Measurements from ENCODE around the gene SLC6A4.

SLC6A4 gene

DNA sequence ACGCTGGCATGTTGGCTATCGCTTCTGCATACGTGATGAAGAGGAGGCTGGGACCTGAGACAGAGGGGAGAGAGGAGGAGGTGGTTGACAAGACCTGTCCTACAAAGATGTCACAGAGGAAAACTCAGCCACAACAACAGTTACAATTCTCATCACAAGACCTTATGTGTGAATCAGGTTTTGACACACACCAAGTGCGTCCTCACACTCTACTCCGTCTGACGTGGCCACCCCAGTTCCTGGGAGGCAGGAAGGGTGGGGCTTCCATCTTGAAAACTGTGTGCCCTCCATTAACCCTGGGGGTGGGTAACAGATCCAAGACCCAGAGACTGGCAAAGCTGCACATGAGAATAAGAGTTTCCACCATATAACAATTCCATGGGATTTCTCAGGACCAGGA, 24.1 kb downstream of the SLC6A4 start:
- DNase-seq (ENCODE audit: extremely low read depth, insufficient read length): no peak
- Histone ChIP-seq H3K4me3 (replicated peaks; ENCODE audit: low read depth, low read length) (no peak overlapping the region), H3K36me3 (ENCODE audit: control insufficient read depth, insufficient read depth, low read length) (no peaks in the 10 kb centered on the region), H3K27me3 (replicated peaks; ENCODE audit: control insufficient read depth, insufficient read depth, low read length) (no peaks in the 10 kb centered on the region)
- TF ChIP-seq, protein P1, sequence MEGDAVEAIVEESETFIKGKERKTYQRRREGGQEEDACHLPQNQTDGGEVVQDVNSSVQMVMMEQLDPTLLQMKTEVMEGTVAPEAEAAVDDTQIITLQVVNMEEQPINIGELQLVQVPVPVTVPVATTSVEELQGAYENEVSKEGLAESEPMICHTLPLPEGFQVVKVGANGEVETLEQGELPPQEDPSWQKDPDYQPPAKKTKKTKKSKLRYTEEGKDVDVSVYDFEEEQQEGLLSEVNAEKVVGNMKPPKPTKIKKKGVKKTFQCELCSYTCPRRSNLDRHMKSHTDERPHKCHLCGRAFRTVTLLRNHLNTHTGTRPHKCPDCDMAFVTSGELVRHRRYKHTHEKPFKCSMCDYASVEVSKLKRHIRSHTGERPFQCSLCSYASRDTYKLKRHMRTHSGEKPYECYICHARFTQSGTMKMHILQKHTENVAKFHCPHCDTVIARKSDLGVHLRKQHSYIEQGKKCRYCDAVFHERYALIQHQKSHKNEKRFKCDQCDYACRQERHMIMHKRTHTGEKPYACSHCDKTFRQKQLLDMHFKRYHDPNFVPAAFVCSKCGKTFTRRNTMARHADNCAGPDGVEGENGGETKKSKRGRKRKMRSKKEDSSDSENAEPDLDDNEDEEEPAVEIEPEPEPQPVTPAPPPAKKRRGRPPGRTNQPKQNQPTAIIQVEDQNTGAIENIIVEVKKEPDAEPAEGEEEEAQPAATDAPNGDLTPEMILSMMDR (IDR thresholded peaks at IDR 0.05; ENCODE audit: insufficient read depth, low read length, poor library complexity, severe bottlenecking): no peak

DNA sequence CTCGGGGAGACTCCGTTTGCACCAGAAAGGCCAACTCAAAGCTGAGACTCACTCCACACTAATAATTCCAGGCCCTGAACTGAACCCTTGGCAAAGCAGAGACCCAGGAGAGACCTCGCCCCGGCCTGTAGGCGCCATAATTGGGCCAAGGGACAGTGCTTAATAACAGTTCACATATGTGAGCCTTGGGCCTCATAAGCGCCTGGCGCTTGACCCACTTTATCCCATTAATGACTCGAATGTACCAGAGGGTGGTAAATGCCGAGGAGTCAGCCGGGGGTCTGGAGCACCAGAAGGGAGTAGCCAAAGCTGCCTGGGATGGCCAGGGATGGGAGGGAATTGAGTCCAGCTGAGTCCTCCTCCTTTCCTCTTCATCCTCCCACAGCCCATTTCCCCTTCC, 24.6 kb downstream of the SLC6A4 start:
- DNase-seq (ENCODE audit: extremely low read depth, insufficient read length): no peak
- TF ChIP-seq, protein P1 (IDR thresholded peaks at IDR 0.05; ENCODE audit: insufficient read depth, low read length, poor library complexity, severe bottlenecking): no peak
- no peaks in the 10 kb centered on the region for H3K36me3 ChIP-seq (ENCODE audit: control insufficient read depth, insufficient read depth, low read length)

DNA sequence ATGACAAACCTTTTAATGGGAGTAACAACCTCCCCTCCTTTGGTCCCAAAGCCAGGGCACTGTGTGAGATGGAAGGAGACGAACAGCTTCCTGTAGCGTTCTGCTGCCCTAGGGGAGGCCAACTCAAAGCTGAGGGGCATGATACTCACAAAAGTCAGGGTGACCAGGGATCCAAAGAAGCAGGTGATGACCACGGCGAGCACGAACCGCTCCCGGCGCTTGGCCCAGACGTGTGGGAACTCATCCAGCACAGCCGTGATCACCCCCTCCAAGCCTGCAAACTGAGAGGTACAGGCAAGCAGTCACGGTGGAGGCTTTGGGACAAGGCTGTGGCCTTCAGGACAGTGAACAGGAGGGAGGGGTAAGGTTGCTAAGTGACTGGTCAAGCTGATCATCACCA, 25.1 kb downstream of the SLC6A4 start:
- TF ChIP-seq, protein P1 (IDR thresholded peaks at IDR 0.05; ENCODE audit: insufficient read depth, low read length, poor library complexity, severe bottlenecking): no peak
- no peak for DNase-seq (ENCODE audit: extremely low read depth, insufficient read length)
- H3K27me3 ChIP-seq (replicated peaks; ENCODE audit: control insufficient read depth, insufficient read depth, low read length): no peaks in the 10 kb centered on the region
- no peak overlapping the region for H3K4me3 ChIP-seq (replicated peaks; ENCODE audit: low read depth, low read length)
- H3K36me3 ChIP-seq (ENCODE audit: control insufficient read depth, insufficient read depth, low read length): no peaks in the 10 kb centered on the region

More for the DNA sequence above, 24.6 kb downstream of the SLC6A4 start:
- Histone ChIP-seq H3K4me3 (replicated peaks; ENCODE audit: low read depth, low read length) (no peak overlapping the region), H3K27me3 (replicated peaks; ENCODE audit: control insufficient read depth, insufficient read depth, low read length) (no peaks in the 10 kb centered on the region)

DNA sequence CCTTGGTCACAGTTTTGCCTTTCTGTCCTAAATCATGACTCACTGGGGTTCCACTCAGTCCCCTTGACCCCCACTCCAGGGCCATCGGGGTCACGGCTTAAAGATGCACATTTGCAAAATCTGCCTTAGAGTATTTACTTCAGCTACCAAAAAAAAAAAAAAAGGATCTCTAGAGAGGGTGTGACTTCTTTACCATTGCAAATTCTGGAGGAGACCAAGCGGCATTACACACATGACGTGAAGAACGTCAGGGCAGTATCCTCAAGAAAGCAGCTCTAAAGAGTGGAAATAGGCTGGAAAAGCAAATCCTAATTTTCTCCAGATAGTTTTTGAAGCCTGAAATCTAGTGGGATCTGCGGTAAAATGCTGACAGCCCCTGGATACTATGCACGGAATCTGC, 25.6 kb downstream of the SLC6A4 start:
- no peaks in the 10 kb centered on the region for H3K36me3 ChIP-seq (ENCODE audit: control insufficient read depth, insufficient read depth, low read length)
- H3K4me3 ChIP-seq (replicated peaks; ENCODE audit: low read depth, low read length): no peak overlapping the region
- H3K27me3 ChIP-seq (replicated peaks; ENCODE audit: control insufficient read depth, insufficient read depth, low read length): no peaks in the 10 kb centered on the region
- DNase-seq (ENCODE audit: extremely low read depth, insufficient read length): no peak
- TF ChIP-seq, protein P1 (IDR thresholded peaks at IDR 0.05; ENCODE audit: insufficient read depth, low read length, poor library complexity, severe bottlenecking): no peak

DNA sequence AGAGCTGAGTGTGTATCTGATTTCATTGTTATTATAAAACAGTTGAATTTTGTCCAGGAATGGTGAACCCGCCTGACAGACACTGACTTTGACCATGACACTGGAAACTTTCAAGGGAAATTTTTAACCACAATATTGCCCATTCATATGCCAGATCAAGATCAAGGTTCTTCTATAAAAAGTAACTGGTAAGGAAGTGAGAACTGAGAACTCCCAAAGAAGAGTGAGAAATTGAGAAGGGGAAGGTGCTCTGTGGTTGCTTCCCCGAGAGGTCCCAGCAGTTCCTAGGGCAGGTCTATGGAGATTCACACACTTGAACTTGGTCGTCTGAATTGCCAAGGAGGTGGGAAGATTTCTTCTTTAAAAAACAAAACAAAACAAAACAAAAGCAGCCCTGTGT, 27.3 kb downstream of the SLC6A4 start:
- Histone ChIP-seq H3K36me3 (ENCODE audit: control insufficient read depth, insufficient read depth, low read length) (no peaks in the 10 kb centered on the region), H3K4me3 (replicated peaks; ENCODE audit: low read depth, low read length) (no peak overlapping the region), H3K27me3 (replicated peaks; ENCODE audit: control insufficient read depth, insufficient read depth, low read length) (no peaks in the 10 kb centered on the region)
- no peak for DNase-seq (ENCODE audit: extremely low read depth, insufficient read length)
- TF ChIP-seq, protein P1 (IDR thresholded peaks at IDR 0.05; ENCODE audit: insufficient read depth, low read length, poor library complexity, severe bottlenecking): no peak

DNA sequence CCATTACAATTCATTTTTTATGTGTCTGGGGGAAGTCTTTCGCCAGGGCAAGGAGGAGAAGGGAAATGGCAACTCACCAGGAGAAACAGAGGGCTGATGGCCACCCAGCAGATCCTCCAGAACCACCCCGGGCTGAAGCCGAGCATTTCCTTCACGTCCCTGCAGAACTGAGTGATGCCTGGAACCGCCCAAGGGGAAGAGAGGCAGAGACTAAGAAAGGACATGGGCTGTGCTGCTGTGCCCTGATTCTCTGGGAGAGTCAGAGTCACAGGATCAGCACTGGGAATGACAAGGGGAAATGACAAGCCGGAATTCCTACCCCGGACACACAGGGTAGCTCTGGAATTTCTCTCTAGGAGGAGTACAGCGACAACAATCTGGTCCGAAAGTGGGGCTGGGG, 27.8 kb downstream of the SLC6A4 start:
- Histone ChIP-seq H3K36me3 (ENCODE audit: control insufficient read depth, insufficient read depth, low read length) (no peaks in the 10 kb centered on the region), H3K27me3 (replicated peaks; ENCODE audit: control insufficient read depth, insufficient read depth, low read length) (no peaks in the 10 kb centered on the region), H3K4me3 (replicated peaks; ENCODE audit: low read depth, low read length) (no peak overlapping the region)
- TF ChIP-seq, protein P1 (IDR thresholded peaks at IDR 0.05; ENCODE audit: insufficient read depth, low read length, poor library complexity, severe bottlenecking): no peak
- DNase-seq (ENCODE audit: extremely low read depth, insufficient read length): no peak

Data from GM06990 (cell line).